ENCODE measurements around the gene FAAP100.

FAAP100 gene

GRCh38 chr17:81577278-81578000 is 25.3 kb upstream of the FAAP100 start:
- no peak overlapping the region for H3K4me3 ChIP-seq (ENCODE audit: low read length)
- TF ChIP-seq CTCF (IDR thresholded peaks at IDR 0.05; ENCODE audit: insufficient read depth, low read depth, low read length, missing control alignments): no peak
- peak; percentile 36 for DNase-seq (ENCODE audit: low read depth)

GRCh38 chr17:81576621-81577277 is 24.6 kb upstream of the FAAP100 start:
- peak; percentile 63 for DNase-seq (ENCODE audit: low read depth)
- H3K4me3 ChIP-seq (ENCODE audit: low read length): no peak overlapping the region
- TF ChIP-seq CTCF (IDR thresholded peaks at IDR 0.05; ENCODE audit: insufficient read depth, low read depth, low read length, missing control alignments): no peak

- TF ChIP-seq CTCF (IDR thresholded peaks at IDR 0.05; ENCODE audit: insufficient read depth, low read depth, low read length, missing control alignments): no peak
- no peak for DNase-seq (ENCODE audit: low read depth)
Observed at GRCh38 chr17:81575836-81576235, 23.7 kb upstream of the FAAP100 start.

GRCh38 chr17:81574643-81574956 is 22.4 kb upstream of the FAAP100 start:
- DNase-seq (ENCODE audit: low read depth): no peak
- TF ChIP-seq CTCF (IDR thresholded peaks at IDR 0.05; ENCODE audit: insufficient read depth, low read depth, low read length, missing control alignments): no peak
- H3K4me3 ChIP-seq (ENCODE audit: low read length): no peak overlapping the region

More at GRCh38 chr17:81575836-81576235, 23.7 kb upstream of the FAAP100 start:
- no peak overlapping the region for H3K4me3 ChIP-seq (ENCODE audit: low read length)

- no peak for DNase-seq (ENCODE audit: low read depth)
- H3K4me3 ChIP-seq (ENCODE audit: low read length): no peak overlapping the region
- TF ChIP-seq CTCF (IDR thresholded peaks at IDR 0.05; ENCODE audit: insufficient read depth, low read depth, low read length, missing control alignments): no peak
Observed at GRCh38 chr17:81573794-81574642, 21.9 kb upstream of the FAAP100 start.

GRCh38 chr17:81572563-81573168 is 20.5 kb upstream of the FAAP100 start:
- TF ChIP-seq CTCF (IDR thresholded peaks at IDR 0.05; ENCODE audit: insufficient read depth, low read depth, low read length, missing control alignments): no peak

More at GRCh38 chr17:81572563-81573168, 20.5 kb upstream of the FAAP100 start:
- H3K4me3 ChIP-seq (ENCODE audit: low read length): no peak overlapping the region
- DNase-seq (ENCODE audit: low read depth): peak; percentile 38

Data from epithelial cell of esophagus (primary cell).